NCI-H2081 treated with DMSO at 0.1 percent for 48 hours (cell line): ENCODE measurements around the gene CD27.
"Not testable (repeated sequence)": the region's sequence is repeated elsewhere in the genome, so short reads cannot be mapped to it uniquely, and the experiment has no call there.

Experiments used
- DNase-seq: peaks from one replicate; lab custom pipeline; 2025; lab: John Stamatoyannopoulos, UW

CD27 gene

DNA sequence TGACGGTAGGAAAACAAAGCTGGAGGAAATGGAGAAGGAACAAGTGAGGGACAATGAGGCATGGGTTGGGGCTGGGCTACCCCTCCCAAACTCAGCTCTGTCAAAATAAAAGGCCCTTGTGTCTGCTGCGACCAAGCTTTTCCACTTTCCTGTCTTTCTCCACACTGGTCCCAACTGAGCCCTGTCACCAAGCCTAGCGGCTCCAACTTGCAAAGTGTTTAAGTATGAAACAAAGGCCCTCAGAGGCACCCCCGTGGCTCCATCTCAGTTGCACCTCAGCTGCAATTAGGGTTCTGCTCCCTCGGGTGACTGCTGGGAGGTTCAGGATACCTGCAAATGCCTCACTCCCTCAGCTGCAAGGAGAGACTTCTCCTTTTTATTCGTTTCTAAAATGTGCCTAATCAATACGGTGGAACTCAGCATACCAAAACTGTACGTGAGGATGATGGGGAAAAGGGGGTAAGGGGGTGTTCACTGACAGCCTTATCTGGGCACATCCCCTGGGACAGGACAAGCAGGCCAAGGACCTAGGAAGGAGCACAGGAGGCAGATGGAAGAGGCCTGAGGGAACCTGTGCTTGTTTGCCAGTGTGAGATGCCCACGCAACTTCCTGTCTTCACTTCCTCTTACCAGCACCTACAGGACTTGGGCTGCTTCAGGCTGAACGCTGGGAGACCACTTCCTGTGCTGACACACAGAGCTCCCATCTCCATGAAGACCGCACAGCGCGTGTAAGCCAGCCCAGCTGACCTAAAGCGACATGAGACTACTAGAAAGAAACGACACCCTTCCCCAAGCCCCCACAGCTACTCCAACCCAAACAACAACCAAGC is 16.9 kb downstream of the CD27 start:
- DNase-seq = no peak

DNA sequence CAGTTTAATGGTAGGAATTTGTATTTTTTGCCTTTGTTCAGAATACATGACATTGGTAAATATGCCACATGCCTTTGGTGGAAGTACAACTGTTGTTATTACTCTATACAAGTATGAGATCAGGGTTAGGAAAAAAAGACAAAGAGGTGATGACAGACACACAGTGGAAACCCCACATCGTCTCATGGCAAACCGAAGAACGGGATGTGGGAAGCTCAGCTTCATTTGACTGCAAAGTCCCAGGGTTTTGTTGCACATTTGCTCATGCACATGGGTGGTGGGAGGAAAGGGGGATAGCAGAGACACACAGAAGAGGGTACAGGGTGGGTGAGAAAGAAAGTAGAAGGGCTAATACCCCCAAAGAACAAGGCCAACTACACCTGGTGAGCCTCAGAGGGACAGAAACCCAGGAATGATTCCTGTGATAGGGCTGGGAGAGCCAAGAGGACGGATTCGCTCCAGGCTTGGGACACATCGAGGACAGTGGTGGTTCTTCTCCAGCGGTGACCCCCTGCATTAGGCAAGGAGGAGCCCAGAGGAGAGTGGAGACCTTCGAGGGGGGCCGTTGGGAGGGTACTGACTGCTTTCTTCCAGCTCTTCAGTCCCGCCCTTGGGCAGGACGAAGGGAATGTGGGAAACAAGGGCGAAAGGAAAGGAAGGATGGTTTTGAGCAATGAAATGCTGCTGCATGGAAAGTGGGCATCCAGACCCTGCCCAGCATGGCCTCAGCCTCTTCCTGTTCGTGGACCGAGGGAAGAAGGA is 17.7 kb downstream of the CD27 start:
- no peak for DNase-seq

DNA sequence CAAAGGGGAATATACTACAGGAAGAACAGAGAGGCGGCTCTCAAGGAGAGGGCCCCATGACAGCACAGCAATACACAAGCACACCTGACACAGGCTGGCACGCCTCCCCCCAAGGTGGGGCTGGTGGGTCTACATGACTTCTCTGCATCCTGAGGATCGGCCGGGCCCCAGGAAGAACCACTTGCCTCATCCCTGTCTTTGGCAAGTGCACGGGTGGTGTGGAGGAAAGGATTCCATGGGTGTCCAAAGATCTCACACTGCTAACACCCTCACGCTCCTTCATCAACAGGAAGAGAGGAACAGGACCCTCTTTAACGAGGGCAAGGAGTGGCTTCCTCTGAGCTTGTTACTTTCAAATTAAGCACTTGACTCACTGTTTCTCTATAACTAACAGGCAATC is 18.5 kb downstream of the CD27 start:
- no peak for DNase-seq

DNA sequence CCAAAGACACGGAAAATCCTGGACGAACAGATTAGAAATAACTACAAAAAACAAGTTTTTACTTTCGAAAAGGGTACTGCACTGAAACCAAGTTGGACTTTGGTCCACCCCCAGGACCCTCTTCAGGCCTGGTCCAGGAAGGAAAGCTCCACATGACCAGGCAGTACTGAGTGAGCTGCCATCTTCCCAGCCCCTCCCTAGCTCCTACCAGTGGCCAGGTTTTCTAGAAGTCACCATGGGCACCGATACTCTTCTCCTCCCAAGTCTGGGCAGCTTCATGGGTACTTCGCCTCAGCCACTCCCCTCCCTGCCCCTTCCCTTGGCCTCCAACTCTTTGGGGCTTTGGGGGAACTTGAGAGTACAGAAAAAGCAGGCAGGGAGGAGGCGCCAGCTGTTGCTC is 19.1 kb downstream of the CD27 start:
- no peak for DNase-seq

DNA sequence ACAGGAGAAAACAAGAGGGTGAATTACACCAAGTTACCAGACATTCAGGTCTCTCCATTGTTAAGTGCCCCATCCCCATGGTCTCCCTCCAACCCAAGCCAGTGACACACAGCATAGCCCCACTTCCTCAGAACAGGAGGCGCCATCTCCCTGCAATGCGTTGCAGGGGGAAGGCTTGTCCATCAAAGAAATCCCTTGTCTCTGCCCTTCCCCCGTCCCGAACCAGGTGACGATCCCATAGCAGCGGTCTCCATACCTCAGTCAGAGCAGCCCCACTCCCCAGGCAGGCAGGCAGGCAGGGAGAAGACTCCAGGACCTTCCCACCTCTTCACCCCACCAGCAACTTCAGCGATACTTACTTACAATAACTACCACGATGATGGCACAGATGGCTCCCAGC is 19.8 kb downstream of the CD27 start:
- no peak for DNase-seq

DNA sequence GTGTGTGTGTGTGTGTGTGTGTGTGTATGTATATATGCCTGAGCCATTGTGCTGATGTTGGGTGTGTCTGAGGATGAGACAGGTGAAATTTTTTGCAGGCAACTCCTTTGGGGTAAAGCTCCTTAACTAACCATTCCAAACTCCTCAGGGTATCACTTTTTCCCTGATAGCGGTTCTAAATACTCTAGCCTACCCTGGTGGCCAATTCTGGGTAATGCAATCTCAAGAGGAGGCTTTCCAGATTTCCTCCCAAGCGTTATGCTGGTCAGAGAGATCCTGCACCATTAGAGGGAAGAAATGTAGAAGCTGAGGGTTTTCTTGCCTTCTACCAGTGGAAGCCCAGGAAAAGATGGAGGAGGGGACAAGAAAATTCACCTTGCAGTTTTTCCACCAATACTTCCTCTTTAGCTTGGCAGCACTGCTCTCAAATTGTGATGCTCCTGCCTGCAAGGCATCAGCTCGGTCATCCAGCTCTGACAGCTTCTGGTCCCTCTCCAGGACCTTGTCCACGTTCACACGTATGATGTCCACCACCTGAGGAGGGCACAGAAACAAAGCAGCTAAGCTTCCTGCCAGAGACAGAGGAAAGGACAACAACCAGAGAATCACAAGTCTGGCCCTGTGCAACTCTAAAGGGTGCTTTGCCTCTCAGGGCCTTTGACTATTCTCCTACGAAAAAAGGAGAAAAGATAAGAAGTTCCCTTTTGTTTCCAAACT is 20.9 kb downstream of the CD27 start:
- DNase-seq = peak; percentile 9

DNA sequence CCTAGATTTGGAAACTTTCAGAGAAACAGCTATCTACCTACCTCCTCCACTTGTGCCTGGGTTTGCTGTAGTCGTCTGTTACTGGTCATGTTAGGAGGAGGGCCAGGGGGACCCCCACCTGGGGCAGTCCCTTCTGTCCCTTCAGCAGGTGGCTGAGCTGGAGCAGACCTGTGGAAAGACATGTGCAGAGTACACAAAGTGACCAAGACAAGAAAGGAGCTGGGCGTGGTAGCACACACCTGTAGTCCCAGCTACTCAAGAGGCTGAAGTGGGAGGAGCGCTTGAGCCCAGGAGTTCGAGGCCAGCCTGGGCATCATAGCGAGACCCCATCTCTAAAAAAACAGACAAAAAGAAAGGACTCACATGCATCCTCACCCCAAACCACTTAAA is 21.4 kb downstream of the CD27 start:
- no peak for DNase-seq

DNA sequence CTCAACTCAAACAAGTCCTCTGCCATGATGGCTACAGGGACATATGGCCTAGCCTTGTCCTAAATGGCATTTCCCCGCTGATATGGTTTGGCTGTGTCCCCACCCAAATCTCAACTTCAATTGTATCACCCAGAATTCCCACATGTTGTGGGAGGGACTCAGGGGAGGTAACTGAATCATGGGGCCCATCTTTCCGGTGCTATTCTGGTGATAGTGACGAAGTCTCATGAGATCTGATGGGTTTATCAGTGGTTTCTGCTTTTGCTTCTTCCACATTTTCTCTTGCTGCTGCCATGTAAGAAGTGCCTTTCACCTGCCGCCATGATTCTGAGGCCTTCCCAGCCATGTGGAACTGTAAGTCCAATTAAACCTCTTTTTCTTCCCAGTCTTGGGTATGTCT is 22.0 kb downstream of the CD27 start:
- not testable (repeated sequence) for DNase-seq

DNA sequence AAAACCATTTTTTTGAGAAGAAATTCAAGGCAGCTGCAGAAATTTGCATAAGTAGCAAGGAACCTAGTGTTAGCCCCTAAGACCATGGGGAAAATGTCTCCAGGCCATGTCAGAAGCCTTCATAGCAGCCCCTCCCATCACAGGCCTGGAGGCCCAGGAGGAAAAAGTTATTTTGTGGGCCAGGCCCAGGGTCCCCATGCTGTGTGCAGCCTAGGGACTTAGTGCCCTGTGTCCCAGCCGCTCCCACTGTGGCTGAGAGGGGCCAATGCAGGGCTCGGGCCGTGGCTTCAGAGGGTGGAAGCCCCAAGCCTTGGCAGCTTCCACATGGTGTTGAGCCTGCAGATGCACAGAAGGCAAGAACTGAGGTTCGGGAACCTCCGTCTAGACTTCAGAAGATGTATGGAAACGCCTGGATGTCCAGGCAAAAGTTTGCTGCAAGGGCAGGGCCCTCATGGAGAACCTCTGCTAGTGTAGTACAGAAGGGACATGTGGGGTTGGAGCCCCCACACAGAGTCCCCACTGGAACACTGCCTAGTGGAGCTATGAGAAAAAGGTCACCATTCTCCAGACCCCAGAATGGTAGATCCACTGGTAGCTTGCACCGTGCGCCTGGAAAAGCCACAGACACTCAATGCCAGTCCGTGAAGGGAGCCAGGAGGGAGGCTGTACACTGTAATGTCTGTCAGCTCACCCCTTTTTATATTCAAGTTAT is 23.0 kb downstream of the CD27 start:
- DNase-seq = not testable (repeated sequence)

DNA sequence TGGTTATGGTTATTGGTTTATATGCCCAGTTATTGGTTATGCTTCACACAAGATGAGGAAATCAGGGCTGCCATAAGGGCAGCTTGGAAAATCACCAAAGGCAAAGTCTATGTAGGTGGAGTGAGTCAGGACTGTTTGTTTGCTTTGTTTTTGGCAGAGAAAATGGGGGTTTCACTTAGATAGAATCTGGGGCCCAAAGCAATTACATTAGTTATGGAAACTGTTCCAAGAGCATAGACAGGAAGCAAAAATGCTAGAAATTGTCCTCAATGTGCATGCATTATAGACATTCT is 23.5 kb downstream of the CD27 start:
- no peak for DNase-seq

DNA sequence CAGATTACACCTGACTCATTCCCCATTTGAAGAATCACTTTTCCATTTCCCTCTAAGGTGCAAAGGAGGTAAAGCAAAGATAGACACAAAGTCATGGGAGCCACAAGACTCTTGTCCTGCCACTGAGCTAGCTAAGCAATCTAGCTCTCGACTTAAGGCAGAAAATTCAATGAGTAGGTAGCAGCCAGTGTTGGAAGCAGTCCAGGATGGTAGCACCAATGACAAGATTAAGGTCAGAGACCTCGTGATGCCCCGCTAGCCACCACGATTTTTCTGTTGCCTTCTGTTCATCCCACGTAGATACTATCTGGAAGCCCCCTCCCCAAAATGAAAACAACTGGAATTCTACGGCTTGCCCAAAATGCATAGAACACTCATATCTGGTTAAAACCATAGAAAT is 24.3 kb downstream of the CD27 start:
- DNase-seq = no peak

DNA sequence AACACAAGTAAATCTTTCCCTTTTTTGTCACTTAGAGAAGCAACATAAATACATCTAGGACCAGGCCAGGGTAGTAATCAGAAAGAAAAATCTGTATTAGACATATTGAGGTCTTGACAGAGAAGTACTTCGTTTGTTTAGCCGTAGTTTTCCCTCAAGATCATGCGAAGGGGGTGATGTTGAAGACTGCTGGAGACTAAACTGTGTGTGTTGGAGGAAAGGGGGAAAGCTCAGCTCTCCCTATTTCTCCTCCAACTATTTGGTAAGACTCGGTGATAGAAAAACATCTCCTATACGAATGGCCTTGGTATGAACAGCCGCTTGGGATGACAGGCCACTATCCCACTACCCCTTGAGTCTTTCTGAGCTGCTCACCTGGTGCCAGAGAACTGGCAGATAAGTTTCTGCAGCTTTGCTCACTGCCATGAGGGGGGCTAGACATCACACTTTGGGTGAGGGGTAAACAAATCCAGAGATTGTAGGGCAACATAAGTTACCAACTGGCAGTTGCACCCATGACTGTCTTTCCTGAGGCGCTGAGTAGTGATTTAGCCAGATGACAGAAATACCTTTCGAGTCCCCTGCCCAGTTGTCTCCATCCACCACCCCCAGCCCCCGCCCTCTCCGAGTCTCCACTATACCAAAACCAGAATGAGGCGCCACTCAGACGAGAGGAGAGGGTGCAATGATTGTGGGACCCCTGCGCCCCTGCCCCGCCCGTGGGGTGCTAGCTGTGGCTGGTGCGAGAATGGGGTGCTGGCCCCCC is 25.0 kb downstream of the CD27 start:
- no peak for DNase-seq

DNA sequence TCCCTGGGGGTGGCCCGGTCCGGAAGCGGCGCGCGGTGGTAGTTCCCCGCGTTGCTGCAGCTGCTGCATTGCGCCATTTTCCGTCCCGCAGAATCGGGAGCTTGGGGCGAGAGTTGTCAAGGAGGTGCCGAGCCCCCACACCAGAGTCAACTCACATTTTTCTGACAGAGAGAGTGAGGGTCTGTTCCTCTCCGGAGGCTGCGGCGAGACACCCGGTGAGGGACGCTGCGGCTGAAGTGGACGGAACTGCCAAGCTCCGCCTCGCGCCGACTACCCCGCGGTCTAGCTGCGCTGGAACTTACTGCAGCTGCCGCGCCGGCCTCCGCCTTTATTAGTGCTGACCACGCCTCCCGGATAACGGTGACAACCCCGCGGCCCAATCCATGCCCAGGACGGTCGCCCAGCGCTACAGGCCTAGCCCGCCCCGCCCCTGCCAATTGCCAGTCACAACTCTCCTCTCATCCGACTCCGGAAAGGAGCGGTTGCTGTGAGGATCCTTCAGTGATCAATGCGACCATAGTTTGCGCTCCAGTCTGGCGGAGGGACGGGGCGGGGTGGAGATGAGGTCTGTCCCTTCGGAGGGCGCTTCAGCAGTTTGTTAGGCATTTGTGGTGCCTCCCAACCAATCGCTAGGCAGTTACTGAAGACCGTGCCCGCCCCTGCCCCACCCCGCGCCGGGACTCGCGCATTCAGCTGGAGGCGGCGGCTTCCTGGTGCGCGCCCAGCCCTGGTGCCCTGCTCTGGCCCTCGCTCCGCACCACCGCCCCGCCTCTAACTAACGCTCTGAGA is 25.8 kb downstream of the CD27 start, which contains the start of gene VAMP1:
Gene VAMP1 (minus strand): TSS at position 303 of the 789 bp plus-strand sequence. CDS start 146 bp downstream, at position 157.
- DNase-seq = peak; percentile 85

DNA sequence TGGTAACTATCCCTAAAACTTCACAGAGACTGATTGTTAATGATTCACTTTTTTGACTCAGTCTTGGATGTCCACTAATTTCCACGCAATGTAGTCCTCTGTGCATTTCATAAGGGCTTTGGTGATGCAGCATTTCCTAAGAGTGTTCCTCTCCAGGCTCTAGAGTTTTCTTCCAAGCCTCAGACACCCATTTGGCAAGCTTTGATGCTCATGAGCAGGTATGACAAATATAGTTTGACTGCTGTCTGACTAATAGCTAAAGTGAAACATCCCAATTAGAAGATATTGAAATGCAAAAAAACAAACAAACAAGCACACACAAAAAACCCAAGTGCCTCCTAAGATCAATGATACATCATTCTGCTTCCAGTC is 27.2 kb downstream of the CD27 start:
- DNase-seq = no peak

DNA sequence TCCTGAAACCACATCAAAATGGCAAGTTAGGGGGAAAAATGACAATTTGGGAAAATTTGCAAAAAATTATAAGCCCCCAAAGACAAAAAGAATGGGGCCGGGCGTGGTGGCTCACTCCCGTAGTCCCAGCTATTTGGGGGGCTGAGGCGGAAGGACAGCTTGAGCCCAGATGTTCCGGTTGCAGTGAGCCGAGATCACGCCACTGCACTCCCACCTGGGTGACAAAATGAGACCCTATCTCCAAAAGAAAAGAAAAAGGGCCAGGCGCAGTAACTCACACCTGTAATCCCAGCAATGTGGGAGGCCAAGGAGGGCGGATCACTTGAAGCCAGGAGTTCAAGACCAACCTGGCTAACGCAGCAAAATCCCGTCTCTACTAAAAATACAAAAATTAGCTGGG is 27.7 kb downstream of the CD27 start:
- DNase-seq = no peak

DNA sequence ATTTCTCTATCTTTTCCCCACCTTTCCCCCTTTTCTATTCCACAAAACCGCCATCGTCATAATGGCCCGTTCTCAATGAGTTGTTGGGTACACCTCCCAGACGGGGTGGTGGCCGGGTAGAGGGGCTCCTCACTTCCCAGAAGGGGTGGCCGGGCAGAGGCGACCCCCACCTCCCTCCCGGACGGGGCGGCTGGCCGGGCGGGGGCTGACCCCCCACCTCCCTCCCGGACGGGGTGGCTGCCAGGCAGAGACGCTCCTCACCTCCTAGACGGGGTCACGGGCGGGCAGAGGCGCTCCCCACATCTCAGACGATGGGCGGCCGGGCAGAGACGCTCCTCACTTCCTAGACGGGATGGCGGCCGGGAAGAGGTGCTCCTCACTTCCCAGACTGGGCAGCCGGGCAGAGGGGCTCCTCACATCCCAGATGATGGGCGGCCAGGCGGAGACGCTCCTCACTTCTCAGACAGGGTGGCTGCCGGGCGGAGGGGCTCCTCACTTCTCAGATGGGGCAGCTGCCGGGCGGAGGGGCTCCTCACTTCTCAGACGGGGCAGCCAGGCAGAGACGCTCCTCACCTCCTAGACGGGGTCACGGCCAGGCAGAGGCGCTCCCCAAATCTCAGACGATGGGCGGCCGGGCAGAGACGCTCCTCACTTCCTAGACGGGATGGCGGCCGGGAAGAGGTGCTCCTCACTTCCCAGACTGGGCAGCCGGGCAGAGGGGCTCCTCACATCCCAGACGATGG is 30.6 kb downstream of the CD27 start:
- DNase-seq = not testable (repeated sequence)

DNA sequence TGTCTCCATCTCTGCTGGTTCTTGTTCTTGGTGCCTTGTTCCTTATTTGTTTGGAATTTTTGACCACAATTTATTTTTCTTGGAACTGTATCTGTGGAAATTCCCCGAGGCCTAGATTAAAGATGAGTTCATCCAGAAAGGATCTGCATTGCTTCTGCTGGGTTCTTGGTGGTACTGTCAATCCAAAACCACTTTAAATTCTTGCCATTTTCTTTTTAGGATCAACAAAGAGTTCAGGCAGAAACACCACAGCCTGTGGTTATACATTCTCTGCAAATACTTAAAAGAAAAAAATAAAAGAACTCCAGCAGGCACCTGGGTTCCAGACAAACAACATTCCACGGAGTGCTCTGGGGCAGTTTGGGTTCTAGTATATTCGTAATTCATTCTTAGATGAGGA is 31.7 kb downstream of the CD27 start:
- DNase-seq = no peak

DNA sequence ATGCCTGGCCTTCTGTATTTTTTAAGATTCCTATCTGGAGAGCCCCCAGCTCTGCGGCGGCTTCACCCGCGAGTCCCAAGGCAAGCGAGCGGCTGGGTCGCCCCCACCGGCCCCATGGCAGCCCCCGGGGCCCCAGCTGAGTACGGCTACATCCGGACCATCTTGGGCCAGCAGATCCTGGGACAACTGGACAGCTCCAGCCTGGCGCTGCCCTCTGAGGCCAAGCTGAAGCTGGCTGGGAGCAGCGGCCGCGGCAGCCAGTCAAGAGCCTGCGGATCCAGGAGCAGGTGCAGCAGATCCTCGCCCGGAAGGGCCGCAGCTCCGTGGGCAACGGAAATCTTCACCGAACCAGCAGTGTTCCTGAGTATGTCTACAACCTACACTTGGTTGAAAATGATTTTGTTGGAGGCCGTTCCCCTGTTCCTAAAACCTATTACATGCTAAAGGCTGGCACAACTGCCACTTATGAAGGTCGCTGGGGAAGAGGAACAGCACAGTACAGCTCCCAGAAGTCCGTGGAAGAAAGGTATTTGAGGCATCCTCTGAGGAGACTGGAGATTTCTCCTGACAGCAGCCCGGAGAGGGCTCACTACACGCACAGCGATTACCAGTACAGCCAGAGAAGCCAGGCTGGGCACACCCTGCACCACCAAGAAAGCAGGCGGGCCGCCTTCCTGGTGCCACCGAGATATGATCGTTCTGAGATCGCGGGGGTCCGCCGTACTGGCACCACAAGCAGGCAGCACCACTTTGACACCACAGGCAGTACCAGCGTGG is 33.0 kb downstream of the CD27 start:
- not testable (repeated sequence) for DNase-seq

DNA sequence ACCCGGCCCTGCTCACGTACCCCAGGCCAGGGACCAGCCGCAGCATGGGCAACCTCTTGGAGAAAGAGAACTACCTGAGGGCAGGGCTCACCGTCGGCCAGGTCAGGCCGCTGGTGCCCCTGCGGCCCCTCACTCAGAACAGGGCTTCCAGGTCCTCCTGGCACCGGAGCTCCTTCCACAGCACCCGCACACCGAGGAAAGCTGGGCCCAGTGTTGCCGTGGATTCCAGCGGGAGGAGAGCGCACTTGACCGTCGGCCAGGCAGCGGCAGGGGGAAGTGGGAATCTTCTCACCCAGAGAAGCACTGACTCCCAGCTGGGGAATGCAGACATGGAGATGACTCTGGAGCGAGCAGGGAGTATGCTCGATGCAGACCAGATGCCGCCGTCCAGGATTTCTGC is 33.7 kb downstream of the CD27 start:
- DNase-seq = no peak
